Neutrophil (primary cell): ENCODE results near the gene IRS2.

ENCODE experiments used
- H3K27ac ChIP-seq: fragments of 200-600 bp; sonication (generic); 2 replicates; pipeline ENCODE4 v1.5.1; 2016; ENCODE audit warnings: mild to moderate bottlenecking, moderate library complexity
- H3K27me3 ChIP-seq: fragments of 200-600 bp; sonication (generic); 2 replicates; pipeline ENCODE4 v1.6.0; 2016; ENCODE audit warnings: mild to moderate bottlenecking
- H3K36me3 ChIP-seq: fragments of 200-600 bp; sonication (generic); 2 replicates; pipeline ENCODE4 v1.5.1; 2017
- H3K4me1 ChIP-seq, 2 experiments: fragments of 200-600 bp in 1 of 2; sonication (generic) in 1 of 2; 1 replicate in 1 of 2; 2 replicates in 1 of 2; pipeline versions ENCODE4 v1.5.1 to v1.6.1; 2013 to 2016; ENCODE audit warnings: low read depth in 1 of 2, low read length in 1 of 2, mild to moderate bottlenecking in 1 of 2, moderate library complexity in 1 of 2; ENCODE audit not compliant: control insufficient read depth in 1 of 2, insufficient read depth in 1 of 2
- H3K4me3 ChIP-seq, 2 experiments: fragments of 200-600 bp in 1 of 2; sonication (generic) in 1 of 2; 1 replicate in 1 of 2; 2 replicates in 1 of 2; pipeline ENCODE4 v1.5.1; 2013 to 2016; ENCODE audit warnings: low read depth in 1 of 2, low read length in 1 of 2, mild to moderate bottlenecking in 1 of 2, moderate library complexity in 1 of 2
- H3K9me3 ChIP-seq: fragments of 200-600 bp; sonication (generic); 2 replicates; pipeline ENCODE4 v1.5.1; 2016
- CTCF ChIP-seq: fragments of 200-600 bp; sonication (generic); IDR thresholded peaks from 2 replicates; pipeline ENCODE4 v1.5.1; 2016; ENCODE audit warnings: antibody characterized with exemption

The IRS2 gene

GRCh38 chr13:109758937-109759480 lies 27.4 kb downstream of the IRS2 start:
- TF ChIP-seq CTCF, result no peak
- no peaks in the 10 kb centered on the region for H3K27me3 ChIP-seq
- H3K36me3 ChIP-seq, result peaks cover 43% of the 10 kb centered on the region
- peaks cover 7 to 15% of the 10 kb centered on the region in 2 experiments for H3K4me1 ChIP-seq
- H3K27ac ChIP-seq, result peak overlapping the region; percentile 40
- H3K4me3 ChIP-seq, result no peak overlapping the region
- H3K9me3 ChIP-seq, result no peaks in the 10 kb centered on the region

GRCh38 chr13:109756778-109757177 lies 29.6 kb downstream of the IRS2 start:
- Histone ChIP-seq H3K36me3 (peaks cover 61% of the 10 kb centered on the region), H3K27me3 (no peaks in the 10 kb centered on the region), H3K9me3 (no peaks in the 10 kb centered on the region), H3K4me3 (no peak overlapping the region), H3K27ac (peak overlapping the region; percentile 50), H3K4me1 (peaks cover 7 to 8% of the 10 kb centered on the region in 2 experiments)
- no peak for TF ChIP-seq CTCF

GRCh38 chr13:109755997-109756396 lies 30.4 kb downstream of the IRS2 start:
- H3K4me1 ChIP-seq, result peaks cover 5 to 8% of the 10 kb centered on the region in 2 experiments
- TF ChIP-seq CTCF, result no peak
- H3K4me3 ChIP-seq, result no peak overlapping the region
- H3K36me3 ChIP-seq, result peaks cover 59% of the 10 kb centered on the region
- H3K27ac ChIP-seq, result peak overlapping the region; percentile 50
- no peaks in the 10 kb centered on the region for H3K9me3 ChIP-seq
- no peaks in the 10 kb centered on the region for H3K27me3 ChIP-seq

- no peak overlapping the region for H3K4me3 ChIP-seq
- no peak overlapping the region for H3K27ac ChIP-seq
- peaks cover 54% of the 10 kb centered on the region for H3K36me3 ChIP-seq
- TF ChIP-seq CTCF, result no peak
- H3K27me3 ChIP-seq, result no peaks in the 10 kb centered on the region
- peaks cover 4% of the 10 kb centered on the region in 2 experiments for H3K4me1 ChIP-seq
- H3K9me3 ChIP-seq, result no peaks in the 10 kb centered on the region
Observed at GRCh38 chr13:109755551-109755950, 30.8 kb downstream of the IRS2 start.

- TF ChIP-seq CTCF, result no peak
- H3K27me3 ChIP-seq, result no peaks in the 10 kb centered on the region
- peaks cover 46% of the 10 kb centered on the region for H3K36me3 ChIP-seq
- no peak overlapping the region for H3K4me3 ChIP-seq
- no peaks in the 10 kb centered on the region for H3K9me3 ChIP-seq
- H3K27ac ChIP-seq, result no peak overlapping the region
- no peaks in the 10 kb centered on the region for H3K4me1 ChIP-seq
Observed at GRCh38 chr13:109751477-109751876, 34.9 kb downstream of the IRS2 start.
